ENCODE results near the gene GGT6.

Gene GGT6

DNA sequence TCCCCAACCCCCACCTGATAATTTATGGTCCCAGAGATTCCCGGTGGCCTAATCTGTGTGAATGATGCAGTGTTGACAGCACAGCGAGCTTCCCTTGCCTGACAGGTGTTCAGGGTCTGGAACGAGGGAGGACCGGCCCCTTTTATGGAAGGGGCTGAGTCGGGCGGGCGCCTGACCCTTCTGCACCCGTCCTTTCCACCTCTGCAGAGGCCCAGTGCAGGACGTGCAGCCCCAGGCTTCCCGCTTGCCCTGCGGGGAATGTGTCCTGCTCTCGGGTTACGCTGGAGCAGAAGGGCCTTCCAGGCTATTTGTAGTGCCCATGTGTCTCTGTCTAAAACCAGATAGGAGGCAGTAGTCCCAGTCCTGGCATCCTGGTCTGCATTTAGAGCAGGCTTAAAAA lies 40.2 kb upstream of the GGT6 start:
- TF ChIP-seq ZNF70 (CRISPR knock-in tag; IDR thresholded peaks at IDR 0.05) = no peak
- TF ChIP-seq, protein P1, sequence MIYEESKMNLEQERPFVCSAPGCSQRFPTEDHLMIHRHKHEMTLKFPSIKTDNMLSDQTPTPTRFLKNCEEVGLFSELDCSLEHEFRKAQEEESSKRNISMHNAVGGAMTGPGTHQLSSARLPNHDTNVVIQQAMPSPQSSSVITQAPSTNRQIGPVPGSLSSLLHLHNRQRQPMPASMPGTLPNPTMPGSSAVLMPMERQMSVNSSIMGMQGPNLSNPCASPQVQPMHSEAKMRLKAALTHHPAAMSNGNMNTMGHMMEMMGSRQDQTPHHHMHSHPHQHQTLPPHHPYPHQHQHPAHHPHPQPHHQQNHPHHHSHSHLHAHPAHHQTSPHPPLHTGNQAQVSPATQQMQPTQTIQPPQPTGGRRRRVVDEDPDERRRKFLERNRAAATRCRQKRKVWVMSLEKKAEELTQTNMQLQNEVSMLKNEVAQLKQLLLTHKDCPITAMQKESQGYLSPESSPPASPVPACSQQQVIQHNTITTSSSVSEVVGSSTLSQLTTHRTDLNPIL (CRISPR knock-in tag; IDR thresholded peaks at IDR 0.05; ENCODE audit: low read depth) = no peak
- TF ChIP-seq ZNF8 (CRISPR knock-in tag; IDR thresholded peaks at IDR 0.05) = no peak
- TF ChIP-seq GLIS3 (CRISPR knock-in tag; IDR thresholded peaks at IDR 0.05) = no peak
- no peak for TF ChIP-seq RARB (CRISPR knock-in tag; IDR thresholded peaks at IDR 0.05)
- TF ChIP-seq ISL1 (CRISPR knock-in tag; IDR thresholded peaks at IDR 0.05) = no peak
- TF ChIP-seq PPARA (CRISPR knock-in tag; IDR thresholded peaks at IDR 0.05; ENCODE audit: borderline replicate concordance) = no peak
- TF ChIP-seq POU6F1 (CRISPR knock-in tag; IDR thresholded peaks at IDR 0.05; ENCODE audit: borderline replicate concordance, low read depth) = no peak
- no peak; the same call in 2 of the 3 replicates for ATAC-seq

- TF ChIP-seq POU6F1 (CRISPR knock-in tag; IDR thresholded peaks at IDR 0.05; ENCODE audit: borderline replicate concordance, low read depth) (no peak), ZNF70 (CRISPR knock-in tag; IDR thresholded peaks at IDR 0.05) (no peak), TOX (CRISPR knock-in tag; IDR thresholded peaks at IDR 0.05; ENCODE audit: borderline replicate concordance) (no peak), CSDC2 (CRISPR knock-in tag; IDR thresholded peaks at IDR 0.05) (no peak), ESRRG (CRISPR knock-in tag; IDR thresholded peaks at IDR 0.05) (no peak), GLIS3 (CRISPR knock-in tag; IDR thresholded peaks at IDR 0.05) (no peak), ZC3H10 (CRISPR knock-in tag; IDR thresholded peaks at IDR 0.05) (no peak), OSR1 (CRISPR knock-in tag; IDR thresholded peaks at IDR 0.05) (no peak), ARNTL (CRISPR knock-in tag; IDR thresholded peaks at IDR 0.05; ENCODE audit: borderline replicate concordance, low read depth) (no peak), PPARA (CRISPR knock-in tag; IDR thresholded peaks at IDR 0.05; ENCODE audit: borderline replicate concordance) (no peak), ZNF565 (CRISPR knock-in tag; conservative IDR thresholded peaks at IDR 0.05; ENCODE audit: low read depth) (no peak)
- TF ChIP-seq, protein P1 (CRISPR knock-in tag; IDR thresholded peaks at IDR 0.05; ENCODE audit: low read depth) = no peak
Measured at GRCh38 chr17:4599505-4600281, 39.3 kb upstream of the GGT6 start.

DNA sequence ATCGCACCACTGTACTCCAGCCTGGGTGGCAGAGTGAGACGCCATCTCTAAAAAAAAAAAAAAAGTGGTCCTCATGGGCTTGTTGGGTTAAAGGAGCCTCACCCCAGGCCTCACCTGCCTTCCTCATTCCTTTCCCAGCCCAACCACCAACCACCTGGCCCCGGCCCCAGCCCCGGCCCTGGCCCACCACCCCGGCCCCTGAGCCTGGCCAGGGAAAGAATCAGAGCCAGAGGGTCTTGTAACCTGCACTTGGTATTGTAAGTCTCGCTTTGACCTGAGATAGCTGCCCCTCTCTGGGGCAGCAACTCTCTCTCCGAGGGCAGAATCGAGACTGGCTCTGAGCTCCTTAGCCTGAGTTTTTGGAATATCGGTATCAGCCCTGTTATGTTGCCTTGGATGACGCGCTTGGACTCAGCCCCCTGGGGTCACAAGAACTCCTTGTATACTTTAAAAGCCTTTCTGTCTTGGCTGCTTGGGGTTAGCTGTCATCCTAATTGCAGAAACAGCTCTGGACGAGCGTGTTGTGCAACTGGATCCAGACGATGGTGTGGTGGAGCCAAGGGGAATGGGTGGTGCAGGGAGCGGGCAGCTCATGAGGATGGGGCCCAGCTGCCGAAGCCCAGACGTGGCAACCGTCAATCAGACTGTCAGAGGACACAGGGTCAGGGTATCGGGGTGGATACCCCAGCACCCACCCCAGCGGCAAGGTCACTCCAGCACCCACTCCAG lies 38.6 kb upstream of the GGT6 start:
- no peak for ATAC-seq
- no peak for TF ChIP-seq PPARA (CRISPR knock-in tag; IDR thresholded peaks at IDR 0.05; ENCODE audit: borderline replicate concordance)
- no peak for TF ChIP-seq ZFP3 (CRISPR knock-in tag; IDR thresholded peaks at IDR 0.05)
- no peak for TF ChIP-seq TCF4 (CRISPR knock-in tag; IDR thresholded peaks at IDR 0.05; ENCODE audit: borderline replicate concordance)
- TF ChIP-seq GLIS3 (CRISPR knock-in tag; IDR thresholded peaks at IDR 0.05) = no peak
- no peak for TF ChIP-seq OSR1 (CRISPR knock-in tag; IDR thresholded peaks at IDR 0.05)
- no peak for TF ChIP-seq ISL1 (CRISPR knock-in tag; IDR thresholded peaks at IDR 0.05)
- TF ChIP-seq ZNF565 (CRISPR knock-in tag; conservative IDR thresholded peaks at IDR 0.05; ENCODE audit: low read depth) = no peak
- no peak for TF ChIP-seq SNAI2 (CRISPR knock-in tag; IDR thresholded peaks at IDR 0.05)
- no peak for TF ChIP-seq ESRRG (CRISPR knock-in tag; IDR thresholded peaks at IDR 0.05)
- TF ChIP-seq ARNTL (CRISPR knock-in tag; IDR thresholded peaks at IDR 0.05; ENCODE audit: borderline replicate concordance, low read depth) = no peak
- TF ChIP-seq TOX (CRISPR knock-in tag; IDR thresholded peaks at IDR 0.05; ENCODE audit: borderline replicate concordance) = no peak
- no peak for TF ChIP-seq RARB (CRISPR knock-in tag; IDR thresholded peaks at IDR 0.05)
- TF ChIP-seq BACH2 (CRISPR knock-in tag; IDR thresholded peaks at IDR 0.05; ENCODE audit: borderline replicate concordance) = no peak
- no peak for TF ChIP-seq ZC3H10 (CRISPR knock-in tag; IDR thresholded peaks at IDR 0.05)

More at GRCh38 chr17:4599505-4600281, 39.3 kb upstream of the GGT6 start:
- peak; percentile 19; the same call in 2 of the 3 replicates for ATAC-seq

GRCh38 chr17:4597975-4598374 lies 37.6 kb upstream of the GGT6 start:
- ATAC-seq = no peak
- TF ChIP-seq, protein P1 (CRISPR knock-in tag; IDR thresholded peaks at IDR 0.05; ENCODE audit: low read depth) = no peak
- TF ChIP-seq TOX (CRISPR knock-in tag; IDR thresholded peaks at IDR 0.05; ENCODE audit: borderline replicate concordance) (no peak), ZFP3 (CRISPR knock-in tag; IDR thresholded peaks at IDR 0.05) (no peak), CSDC2 (CRISPR knock-in tag; IDR thresholded peaks at IDR 0.05) (no peak), BACH2 (CRISPR knock-in tag; IDR thresholded peaks at IDR 0.05; ENCODE audit: borderline replicate concordance) (no peak), ZC3H10 (CRISPR knock-in tag; IDR thresholded peaks at IDR 0.05) (no peak), PPARA (CRISPR knock-in tag; IDR thresholded peaks at IDR 0.05; ENCODE audit: borderline replicate concordance) (no peak), POU6F1 (CRISPR knock-in tag; IDR thresholded peaks at IDR 0.05; ENCODE audit: borderline replicate concordance, low read depth) (no peak)

All from SK-N-SH treated with all-trans-retinoic acid at 6 μM for 48 hours (cell line).